SK-N-SH (cell line): ENCODE results near the gene SDR39U1. TPM values are rescaled to one million over a fixed set of nuclear protein-coding genes. Genes with fewer than 3 reads are reported as not detected.

Source experiments
- CTCF ChIA-PET: fragments of 300-600, 350-600 bp; formaldehyde crosslinking; extraction: SDS; loops from one replicate; lab custom pipeline; 2021; lab: Yijun Ruan, JAX
- POLR2A ChIA-PET: fragments of 350-600 bp; sonication (Branson Sonifier 250); formaldehyde crosslinking; extraction: SDS; loops from one replicate; lab custom pipeline; 2020; ENCODE audit warnings: antibody characterized with exemption, inconsistent platforms; lab: Yijun Ruan, JAX
- DNase-seq: peaks from one replicate; pipeline ENCODE4 v3.0.0; 2012
- H2AFZ ChIP-seq: fragments of 200-600 bp; sonication (generic); 2 replicates; pipeline ENCODE4 v1.8.1; 2016; ENCODE audit warnings: antibody characterized with exemption, mild to moderate bottlenecking, low read depth
- H3F3A ChIP-seq: fragments of 200-600 bp; sonication (generic); replicated peaks from 2 replicates; pipeline ENCODE3; 2016; ENCODE audit warnings: antibody characterized with exemption, mild to moderate bottlenecking; ENCODE audit not compliant: insufficient read depth
- H3K27ac ChIP-seq, 2 experiments: fragments of 200-500 bp in 1 of 2; fragments of 200-600 bp in 1 of 2; sonication (Bioruptor generic) in 1 of 2; sonication (generic), shearing (Covaris generic) in 1 of 2; 2 replicates each; pipeline versions ENCODE4 v1.5.1 to v1.6.1; 2014 to 2016; ENCODE audit warnings: low read depth in 2 of 2, inconsistent platforms in 1 of 2, low read length in 1 of 2, mild to moderate bottlenecking in 1 of 2, mixed read lengths in 1 of 2
- H3K27me3 ChIP-seq: fragments of 200-600 bp; sonication (generic), shearing (Covaris generic); 2 replicates; pipeline ENCODE4 v1.6.1; 2016; ENCODE audit warnings: mixed run types; ENCODE audit not compliant: insufficient read depth
- H3K36me3 ChIP-seq, 2 experiments: fragments of 200-500 bp in 1 of 2; fragments of 200-600 bp in 1 of 2; sonication (Bioruptor generic) in 1 of 2; sonication (generic) in 1 of 2; replicated peaks in 1 of 2; 2 replicates each; pipeline versions ENCODE3 to v1.5.1; 2014 to 2016; ENCODE audit warnings: low read length in 1 of 2, mild to moderate bottlenecking in 1 of 2; ENCODE audit not compliant: insufficient read depth in 2 of 2, control insufficient read depth in 1 of 2
- H3K4me1 ChIP-seq, 2 experiments: fragments of 200-500 bp in 1 of 2; fragments of 200-600 bp in 1 of 2; sonication (Bioruptor generic) in 1 of 2; sonication (generic), shearing (Covaris generic) in 1 of 2; 2 replicates each; pipeline versions ENCODE4 v1.5.1 to v1.6.1; 2014 to 2016; ENCODE audit warnings: low read depth in 1 of 2, low read length in 1 of 2, mixed run types in 1 of 2; ENCODE audit not compliant: insufficient read depth in 2 of 2, control insufficient read depth in 1 of 2
- H3K4me2 ChIP-seq: fragments of 200-600 bp; sonication (generic), shearing (Covaris generic); 2 replicates; pipeline ENCODE4 v1.6.1; 2017; ENCODE audit warnings: mixed run types
- H3K4me3 ChIP-seq, 2 experiments: fragments of 200-500 bp in 1 of 2; fragments of 200-600 bp in 1 of 2; sonication (Bioruptor generic) in 1 of 2; sonication (generic), shearing (Covaris generic) in 1 of 2; 2 replicates each; pipeline versions ENCODE4 v1.5.1 to v1.8.1; 2014 to 2016; ENCODE audit warnings: low read depth in 2 of 2, inconsistent platforms in 1 of 2, low read length in 1 of 2, mild to moderate bottlenecking in 1 of 2, mixed read lengths in 1 of 2, moderate library complexity in 1 of 2
- H3K79me2 ChIP-seq: fragments of 200-600 bp; sonication (generic); 2 replicates; pipeline ENCODE4 v1.8.1; 2017; ENCODE audit warnings: mild to moderate bottlenecking; ENCODE audit not compliant: insufficient read depth
- H3K9ac ChIP-seq: fragments of 200-600 bp; sonication (generic); 2 replicates; pipeline ENCODE4 v1.6.1; 2017; ENCODE audit warnings: mixed run types
- H3K9me2 ChIP-seq: fragments of 200-600 bp; sonication (generic); 2 replicates; pipeline ENCODE4 v1.6.1; 2017; ENCODE audit warnings: mixed run types
- H3K9me3 ChIP-seq: fragments of 200-600 bp; sonication (generic); 2 replicates; pipeline ENCODE4 v1.6.1; 2017; ENCODE audit warnings: mixed run types, mild to moderate bottlenecking, moderate library complexity
- H4K20me1 ChIP-seq: fragments of 200-600 bp; sonication (generic); 2 replicates; pipeline ENCODE4 v1.6.1; 2017; ENCODE audit warnings: mild to moderate bottlenecking, mixed run types; ENCODE audit not compliant: insufficient read depth
- CHD2 ChIP-seq: fragments of 150-350 bp; IDR thresholded peaks from 2 replicates; pipeline ENCODE4 v1.6.1; 2018; ENCODE audit warnings: low read length; ENCODE audit not compliant: partially characterized antibody
- ELF1 ChIP-seq: IDR thresholded peaks from 2 replicates; pipeline ENCODE4 v1.4.0; 2012
- EP300 ChIP-seq, 2 experiments: IDR thresholded peaks; 2 replicates each; pipeline versions ENCODE4 v1.4.0 to v1.6.1; 2012; ENCODE audit warnings: borderline replicate concordance in 1 of 2, low read depth in 1 of 2, low read length in 1 of 2
- FOXJ3 ChIP-seq: sonication (generic); formaldehyde crosslinking; IDR thresholded peaks from 2 replicates; pipeline ENCODE4 v1.5.1; 2020; ENCODE audit warnings: mild to moderate bottlenecking, missing genetic modification reagents
- FOXM1 ChIP-seq: IDR thresholded peaks from 2 replicates; pipeline ENCODE4 v1.4.0; 2012; ENCODE audit warnings: low read depth, mild to moderate bottlenecking
- GABPA ChIP-seq: IDR thresholded peaks from 2 replicates; pipeline ENCODE4 v1.4.0; 2012; ENCODE audit warnings: low read depth, mild to moderate bottlenecking
- IRF3 ChIP-seq: fragments of 150-350 bp; IDR thresholded peaks from 2 replicates; pipeline ENCODE4 v1.6.1; 2016; ENCODE audit warnings: mild to moderate bottlenecking, low read depth, low read length
- JUND ChIP-seq: IDR thresholded peaks from 2 replicates; pipeline ENCODE4 v1.4.0; 2012
- MEF2A ChIP-seq: IDR thresholded peaks from 2 replicates; pipeline ENCODE4 v1.4.0; 2012; ENCODE audit warnings: low read depth, borderline replicate concordance
- MXI1 ChIP-seq: IDR thresholded peaks from 2 replicates; pipeline ENCODE4 v1.6.1; 2012; ENCODE audit warnings: mild to moderate bottlenecking, low read depth, low read length, improper control_type of control experiment
- POLR2AphosphoS5 ChIP-seq: IDR thresholded peaks from 2 replicates; pipeline ENCODE4 v1.6.1; 2012; ENCODE audit warnings: low read depth, low read length
- RCOR1 ChIP-seq: fragments of 150-350 bp; IDR thresholded peaks from 2 replicates; pipeline ENCODE4 v1.6.1; 2017; ENCODE audit warnings: antibody characterized with exemption, low read length
- REST ChIP-seq: IDR thresholded peaks from 2 replicates; pipeline ENCODE4 v1.6.1; 2012; ENCODE audit warnings: mild to moderate bottlenecking, low read depth, low read length, moderate library complexity
- RFX5 ChIP-seq: IDR thresholded peaks from 2 replicates; pipeline ENCODE4 v1.6.1; 2012; ENCODE audit warnings: mild to moderate bottlenecking, improper control_type of control experiment, low read length
- SIN3A ChIP-seq: IDR thresholded peaks from 2 replicates; pipeline ENCODE4 v1.6.1; 2012; ENCODE audit warnings: low read depth, mild to moderate bottlenecking, low read length, moderate library complexity, borderline replicate concordance
- TCF12 ChIP-seq: IDR thresholded peaks from 2 replicates; pipeline ENCODE4 v1.4.0; 2012
- YY1 ChIP-seq: IDR thresholded peaks from 2 replicates; pipeline ENCODE4 v1.4.0; 2012; ENCODE audit warnings: low read depth, mild to moderate bottlenecking
- WGBS: methylation state at CpG from one replicate; pipeline ENCODE4 v1.1.6; 2017; ENCODE audit warnings: low lambda C conversion rate; 5-methylcytosine and 5-hydroxymethylcytosine counted together
- polyA plus RNA-seq, 3 experiments: library from polyadenylated mRNA; depleted of rRNA; stranded (reverse); fragments of >200 nt; gene quantifications; 2 replicates each; pipeline ENCODE4 v1.2.3, GENCODE V29; 2012
- TF ChIP-seq, protein P1 (sequence below): IDR thresholded peaks from 2 replicates; pipeline ENCODE4; 2012
- TF ChIP-seq, protein P2 (sequence below): IDR thresholded peaks from 2 replicates; pipeline ENCODE4 v1.4.0; 2012; ENCODE audit warnings: low read depth, borderline replicate concordance
- TF ChIP-seq, protein P3 (sequence below): fragments of 150-350 bp; IDR thresholded peaks from 2 replicates; pipeline ENCODE4 v1.6.1; 2017; ENCODE audit warnings: antibody characterized with exemption, low read length, low read depth, borderline replicate concordance

SDR39U1 gene
- polyA plus RNA-seq, 1 of the 3 experiments (the other 2 are of a cell fraction) = 81.8 TPM

DNA sequence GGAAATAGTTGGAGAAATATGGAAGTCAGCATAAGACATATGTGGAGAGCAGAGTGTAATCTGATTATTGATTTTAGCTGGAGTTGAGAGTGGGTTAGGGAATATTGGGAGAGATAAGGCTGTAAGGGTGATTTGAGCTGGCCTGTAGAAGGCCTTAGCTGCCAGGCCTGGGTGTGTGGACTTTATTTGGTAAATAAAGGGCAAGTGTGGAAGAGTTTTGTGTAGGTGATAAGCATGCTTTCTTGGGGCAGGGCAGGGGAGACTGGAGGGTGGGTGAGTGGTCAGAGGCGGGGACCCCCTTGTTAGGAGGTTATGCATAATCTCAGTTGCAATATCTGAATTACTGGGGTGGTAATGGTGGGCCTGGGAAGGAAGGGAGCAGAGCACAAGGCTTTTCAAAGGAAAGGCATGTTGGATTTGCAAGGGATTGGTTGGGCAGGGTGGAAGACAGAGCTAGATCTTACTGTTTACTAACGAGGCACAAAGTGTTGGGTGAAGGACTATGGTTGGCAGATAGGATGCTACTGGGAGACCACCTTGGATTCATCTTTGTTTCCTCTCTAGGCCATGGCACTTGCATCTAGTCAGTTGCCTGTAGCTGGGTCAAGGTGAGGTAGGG, 7.3 kb downstream of the SDR39U1 start:
- Histone ChIP-seq H2AFZ (no peak overlapping the region), H3K27ac (no peak overlapping the region), H3K9me3 (no peaks in the 10 kb centered on the region), H3K4me1 (peaks cover 15 to 24% of the 10 kb centered on the region in 2 experiments; a peak in 2 of 4 replicates), H3K36me3 (peaks cover 46 to 67% of the 10 kb centered on the region in 2 experiments), H3K4me2 (no peak overlapping the region), H3F3A (peaks cover 31% of the 10 kb centered on the region), H3K4me3 (no peak overlapping the region), H3K27me3 (no peaks in the 10 kb centered on the region), H4K20me1 (peaks cover 16% of the 10 kb centered on the region), H3K79me2 (peaks cover 38% of the 10 kb centered on the region), H3K9me2 (no peaks in the 10 kb centered on the region)
- CTCF ChIA-PET = interaction anchor here (1.6 to 16.4 kb wide), 22 partner anchors 7 to 223 kb away, joined by 4 to 445 read pairs (median 20); partner anchors contain the start of genes ADCY4, CIDEB, DHRS1 and LTB4R2
- DNase-seq = no peak
- TF ChIP-seq, protein P1, sequence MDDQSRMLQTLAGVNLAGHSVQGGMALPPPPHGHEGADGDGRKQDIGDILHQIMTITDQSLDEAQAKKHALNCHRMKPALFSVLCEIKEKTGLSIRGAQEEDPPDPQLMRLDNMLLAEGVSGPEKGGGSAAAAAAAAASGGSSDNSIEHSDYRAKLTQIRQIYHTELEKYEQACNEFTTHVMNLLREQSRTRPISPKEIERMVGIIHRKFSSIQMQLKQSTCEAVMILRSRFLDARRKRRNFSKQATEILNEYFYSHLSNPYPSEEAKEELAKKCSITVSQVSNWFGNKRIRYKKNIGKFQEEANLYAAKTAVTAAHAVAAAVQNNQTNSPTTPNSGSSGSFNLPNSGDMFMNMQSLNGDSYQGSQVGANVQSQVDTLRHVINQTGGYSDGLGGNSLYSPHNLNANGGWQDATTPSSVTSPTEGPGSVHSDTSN = no peak
- no peak for TF ChIP-seq SIN3A
- TF ChIP-seq POLR2AphosphoS5 = no peak
- no peak for TF ChIP-seq EP300 (IDR thresholded peaks at IDR 0.05; ENCODE audit: borderline replicate concordance in 1 of 2, low read depth in 1 of 2, low read length in 1 of 2)
- TF ChIP-seq YY1 = no peak
- no peak for TF ChIP-seq JUND
- TF ChIP-seq RCOR1 = no peak
- no peak for TF ChIP-seq CHD2
- TF ChIP-seq REST = no peak
- no peak for TF ChIP-seq GABPA
- TF ChIP-seq, protein P2, sequence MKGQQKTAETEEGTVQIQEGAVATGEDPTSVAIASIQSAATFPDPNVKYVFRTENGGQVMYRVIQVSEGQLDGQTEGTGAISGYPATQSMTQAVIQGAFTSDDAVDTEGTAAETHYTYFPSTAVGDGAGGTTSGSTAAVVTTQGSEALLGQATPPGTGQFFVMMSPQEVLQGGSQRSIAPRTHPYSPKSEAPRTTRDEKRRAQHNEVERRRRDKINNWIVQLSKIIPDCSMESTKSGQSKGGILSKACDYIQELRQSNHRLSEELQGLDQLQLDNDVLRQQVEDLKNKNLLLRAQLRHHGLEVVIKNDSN = no peak
- TF ChIP-seq FOXJ3 (CRISPR knock-in tag) = no peak
- TF ChIP-seq IRF3 = no peak
- no peak for TF ChIP-seq ELF1
- no peak for TF ChIP-seq RFX5
- TF ChIP-seq MXI1 = no peak
- no peak for TF ChIP-seq TCF12
- TF ChIP-seq, protein P3, sequence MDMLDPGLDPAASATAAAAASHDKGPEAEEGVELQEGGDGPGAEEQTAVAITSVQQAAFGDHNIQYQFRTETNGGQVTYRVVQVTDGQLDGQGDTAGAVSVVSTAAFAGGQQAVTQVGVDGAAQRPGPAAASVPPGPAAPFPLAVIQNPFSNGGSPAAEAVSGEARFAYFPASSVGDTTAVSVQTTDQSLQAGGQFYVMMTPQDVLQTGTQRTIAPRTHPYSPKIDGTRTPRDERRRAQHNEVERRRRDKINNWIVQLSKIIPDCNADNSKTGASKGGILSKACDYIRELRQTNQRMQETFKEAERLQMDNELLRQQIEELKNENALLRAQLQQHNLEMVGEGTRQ = no peak
- no peak for TF ChIP-seq FOXM1
- TF ChIP-seq MEF2A = no peak
- TF ChIP-seq, all 33 proteins: peak for 0
- H3K9ac ChIP-seq = no peak overlapping the region
- 92% methylated on average over 2 of the region's 2 CpGs for WGBS
- POLR2A ChIA-PET = no interaction called here
